ENCODE results near the gene GPSM1. TPM values are rescaled to one million over a fixed set of nuclear protein-coding genes. Genes with fewer than 3 reads are reported as not detected.

GPSM1 gene
- total RNA-seq, 1 experiment from 2014 or later, result 14.2 TPM

- TF ChIP-seq ZBTB43 (CRISPR knock-in tag; IDR thresholded peaks at IDR 0.05) (no peak), GTF2I (CRISPR knock-in tag; conservative IDR thresholded peaks at IDR 0.05) (no peak)
Measured at GRCh38 chr9:136372006-136372405, 44.7 kb downstream of the GPSM1 start (continued).

GRCh38 chr9:136372561-136373299 is 45.4 kb downstream of the GPSM1 start:
- H3K27ac Mint-ChIP-seq, result no peak overlapping the region
- ATAC-seq, result no peak
- POLR2A ChIA-PET, result interaction anchor here (0.7 to 1.2 kb wide), 2 partner anchors 9 to 252 kb away, joined by 3 to 4 read pairs; partner anchors contain the start of gene DNLZ
- TF ChIP-seq RELA (CRISPR knock-in tag; IDR thresholded peaks at IDR 0.05; ENCODE audit: borderline replicate concordance), result no peak
- TF ChIP-seq ZBTB21 (CRISPR knock-in tag; IDR thresholded peaks at IDR 0.05; ENCODE audit: borderline replicate concordance), result no peak
- TF ChIP-seq, protein P1, sequence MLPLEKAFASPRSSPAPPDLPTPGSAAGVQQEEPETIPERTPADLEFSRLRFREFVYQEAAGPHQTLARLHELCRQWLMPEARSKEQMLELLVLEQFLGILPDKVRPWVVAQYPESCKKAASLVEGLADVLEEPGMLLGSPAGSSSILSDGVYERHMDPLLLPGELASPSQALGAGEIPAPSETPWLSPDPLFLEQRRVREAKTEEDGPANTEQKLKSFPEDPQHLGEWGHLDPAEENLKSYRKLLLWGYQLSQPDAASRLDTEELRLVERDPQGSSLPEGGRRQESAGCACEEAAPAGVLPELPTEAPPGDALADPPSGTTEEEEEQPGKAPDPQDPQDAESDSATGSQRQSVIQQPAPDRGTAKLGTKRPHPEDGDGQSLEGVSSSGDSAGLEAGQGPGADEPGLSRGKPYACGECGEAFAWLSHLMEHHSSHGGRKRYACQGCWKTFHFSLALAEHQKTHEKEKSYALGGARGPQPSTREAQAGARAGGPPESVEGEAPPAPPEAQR (CRISPR knock-in tag; IDR thresholded peaks at IDR 0.05), result no peak
- no peak for TF ChIP-seq PRRX2 (CRISPR knock-in tag; IDR thresholded peaks at IDR 0.05)
- TF ChIP-seq, protein P2, sequence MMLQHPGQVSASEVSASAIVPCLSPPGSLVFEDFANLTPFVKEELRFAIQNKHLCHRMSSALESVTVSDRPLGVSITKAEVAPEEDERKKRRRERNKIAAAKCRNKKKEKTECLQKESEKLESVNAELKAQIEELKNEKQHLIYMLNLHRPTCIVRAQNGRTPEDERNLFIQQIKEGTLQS (CRISPR knock-in tag; conservative IDR thresholded peaks at IDR 0.05), result peak; percentile 80; the same call in 1 of the 2 replicates
- TF ChIP-seq ZNF232 (CRISPR knock-in tag; IDR thresholded peaks at IDR 0.05), result no peak
- TF ChIP-seq, protein P3, sequence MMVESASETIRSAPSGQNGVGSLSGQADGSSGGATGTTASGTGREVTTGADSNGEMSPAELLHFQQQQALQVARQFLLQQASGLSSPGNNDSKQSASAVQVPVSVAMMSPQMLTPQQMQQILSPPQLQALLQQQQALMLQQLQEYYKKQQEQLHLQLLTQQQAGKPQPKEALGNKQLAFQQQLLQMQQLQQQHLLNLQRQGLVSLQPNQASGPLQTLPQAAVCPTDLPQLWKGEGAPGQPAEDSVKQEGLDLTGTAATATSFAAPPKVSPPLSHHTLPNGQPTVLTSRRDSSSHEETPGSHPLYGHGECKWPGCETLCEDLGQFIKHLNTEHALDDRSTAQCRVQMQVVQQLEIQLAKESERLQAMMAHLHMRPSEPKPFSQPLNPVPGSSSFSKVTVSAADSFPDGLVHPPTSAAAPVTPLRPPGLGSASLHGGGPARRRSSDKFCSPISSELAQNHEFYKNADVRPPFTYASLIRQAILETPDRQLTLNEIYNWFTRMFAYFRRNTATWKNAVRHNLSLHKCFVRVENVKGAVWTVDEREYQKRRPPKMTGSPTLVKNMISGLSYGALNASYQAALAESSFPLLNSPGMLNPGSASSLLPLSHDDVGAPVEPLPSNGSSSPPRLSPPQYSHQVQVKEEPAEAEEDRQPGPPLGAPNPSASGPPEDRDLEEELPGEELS (CRISPR knock-in tag; IDR thresholded peaks at IDR 0.05), result no peak
- TF ChIP-seq MYBL2 (CRISPR knock-in tag; IDR thresholded peaks at IDR 0.05), result no peak
- TF ChIP-seq MXD4 (CRISPR knock-in tag; IDR thresholded peaks at IDR 0.05; ENCODE audit: borderline replicate concordance), result no peak
- TF ChIP-seq CREM (CRISPR knock-in tag; IDR thresholded peaks at IDR 0.05), result no peak
- no peak for TF ChIP-seq PRDM15 (CRISPR knock-in tag; IDR thresholded peaks at IDR 0.05)
- no peak for TF ChIP-seq SP1 (CRISPR knock-in tag; conservative IDR thresholded peaks at IDR 0.05)
- TF ChIP-seq CBFB (CRISPR knock-in tag; IDR thresholded peaks at IDR 0.05; ENCODE audit: low read depth), result no peak
- TF ChIP-seq NR2C2 (CRISPR knock-in tag; IDR thresholded peaks at IDR 0.05), result 0 out of 2 replicates have a peak, but pooled peaks have one; percentile 23
- TF ChIP-seq TCF7 (CRISPR knock-in tag; IDR thresholded peaks at IDR 0.05; ENCODE audit: low read depth), result 0 out of 2 replicates have a peak, but pooled peaks have one; percentile 46
- TF ChIP-seq, protein P4, sequence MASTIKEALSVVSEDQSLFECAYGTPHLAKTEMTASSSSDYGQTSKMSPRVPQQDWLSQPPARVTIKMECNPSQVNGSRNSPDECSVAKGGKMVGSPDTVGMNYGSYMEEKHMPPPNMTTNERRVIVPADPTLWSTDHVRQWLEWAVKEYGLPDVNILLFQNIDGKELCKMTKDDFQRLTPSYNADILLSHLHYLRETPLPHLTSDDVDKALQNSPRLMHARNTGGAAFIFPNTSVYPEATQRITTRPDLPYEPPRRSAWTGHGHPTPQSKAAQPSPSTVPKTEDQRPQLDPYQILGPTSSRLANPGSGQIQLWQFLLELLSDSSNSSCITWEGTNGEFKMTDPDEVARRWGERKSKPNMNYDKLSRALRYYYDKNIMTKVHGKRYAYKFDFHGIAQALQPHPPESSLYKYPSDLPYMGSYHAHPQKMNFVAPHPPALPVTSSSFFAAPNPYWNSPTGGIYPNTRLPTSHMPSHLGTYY (CRISPR knock-in tag; IDR thresholded peaks at IDR 0.05), result no peak
- no peak for TF ChIP-seq ATF2 (CRISPR knock-in tag; IDR thresholded peaks at IDR 0.05; ENCODE audit: borderline replicate concordance, low read depth)
- no peak for TF ChIP-seq ETV6 (CRISPR knock-in tag; IDR thresholded peaks at IDR 0.05)
- TF ChIP-seq ATF1 (CRISPR knock-in tag; IDR thresholded peaks at IDR 0.05), result no peak
- no peak for TF ChIP-seq ELF4 (CRISPR knock-in tag; IDR thresholded peaks at IDR 0.05; ENCODE audit: low read depth)
- peak; percentile 98 for TF ChIP-seq GABPB1 (CRISPR knock-in tag; IDR thresholded peaks at IDR 0.05)
- TF ChIP-seq SMAD4 (CRISPR knock-in tag; IDR thresholded peaks at IDR 0.05), result no peak
- no peak for TF ChIP-seq ZNF671 (CRISPR knock-in tag; IDR thresholded peaks at IDR 0.05)
- no peak for TF ChIP-seq RORB (CRISPR knock-in tag; IDR thresholded peaks at IDR 0.05)

More at GRCh38 chr9:136372561-136373299, 45.4 kb downstream of the GPSM1 start:
- no peaks in the 10 kb centered on the region for H3K36me3 Mint-ChIP-seq
- no peaks in the 10 kb centered on the region for H3K9me3 Mint-ChIP-seq
- H3K4me3 Mint-ChIP-seq, result no peak overlapping the region
- CTCF ChIA-PET, result interaction anchor here (0.6 to 2.6 kb wide), 4 partner anchors 8 to 33 kb away, joined by 3 to 14 read pairs (median 6); partner anchors contain the start of gene DNLZ
- peak; percentile 29 for DNase-seq (ENCODE audit: low spot score)
- H3K4me1 Mint-ChIP-seq, result no peaks in the 10 kb centered on the region
- H3K27me3 Mint-ChIP-seq (ENCODE audit: low read depth), result no peaks in the 10 kb centered on the region

Measured in WTC11 (cell line).